ENCODE results near the gene AP4M1.
"Not testable (repeated sequence)": the region's sequence is repeated elsewhere in the genome, so short reads cannot be mapped to it uniquely, and the experiment has no call there.

AP4M1 gene

DNA sequence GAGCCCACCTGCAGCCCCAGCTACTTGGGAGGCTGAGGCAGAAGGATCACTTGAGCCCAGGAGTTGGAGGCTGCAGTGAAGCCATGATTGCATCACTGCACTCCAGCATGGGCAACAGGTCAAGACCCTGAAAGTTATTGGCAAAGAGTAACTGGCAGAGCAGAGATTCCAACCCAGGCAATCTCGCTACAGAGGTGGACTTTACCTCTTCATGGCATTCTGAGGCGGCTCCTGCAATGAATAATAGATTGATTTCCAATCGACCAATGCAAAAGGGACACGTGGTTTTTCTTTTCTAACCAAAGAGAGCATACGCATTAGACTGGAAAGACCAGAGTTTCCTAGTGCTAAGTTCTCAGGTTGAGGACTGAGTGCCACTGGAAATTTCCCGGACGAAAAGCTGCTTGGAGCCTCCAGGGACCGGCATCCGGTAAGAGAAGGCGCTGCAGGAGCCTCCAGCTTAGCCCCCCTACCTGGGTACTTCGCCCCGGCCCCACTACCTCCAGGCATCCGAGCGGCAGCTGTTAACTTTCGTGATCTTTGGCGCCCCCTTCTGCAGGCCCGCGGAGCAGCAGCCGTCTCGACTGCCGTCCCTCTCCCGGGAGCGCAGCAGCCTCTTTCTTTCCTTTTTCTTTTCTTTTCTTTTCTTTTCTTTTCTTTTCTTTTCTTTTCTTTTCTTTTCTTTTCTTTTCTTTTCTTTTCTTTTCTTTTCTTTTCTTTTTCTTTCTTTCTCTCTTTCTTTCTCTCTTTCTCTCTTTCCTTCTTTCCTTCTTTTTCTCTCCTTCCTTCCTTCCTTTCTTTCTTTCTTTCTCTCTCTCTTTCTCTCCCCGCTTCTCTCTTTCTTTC lies 29.4 kb downstream of the AP4M1 start:
- peak; percentile 50 to 82 for DNase-seq (ENCODE audit: low read depth in 2 of 2)

DNA sequence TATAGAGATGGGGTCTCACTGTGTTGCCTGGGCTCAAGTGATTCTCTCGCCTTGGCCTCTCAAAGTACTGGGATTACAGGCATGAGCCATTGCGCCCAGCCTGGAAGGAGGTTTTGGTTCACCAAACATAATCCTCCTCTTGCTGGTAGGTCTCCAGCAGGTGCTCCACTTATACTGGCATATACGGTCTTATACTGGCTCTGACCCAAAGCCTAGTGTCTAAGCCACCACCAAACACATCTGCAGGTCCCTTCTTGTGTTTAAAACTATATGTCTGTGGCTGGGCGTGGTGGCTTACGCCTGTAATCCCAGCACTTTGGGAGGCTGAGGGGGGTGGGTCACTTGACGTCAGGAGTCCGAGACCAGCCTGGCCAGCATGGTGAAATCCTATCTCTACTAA lies 30.7 kb downstream of the AP4M1 start:
- DNase-seq (ENCODE audit: low read depth in 2 of 2): no peak

DNA sequence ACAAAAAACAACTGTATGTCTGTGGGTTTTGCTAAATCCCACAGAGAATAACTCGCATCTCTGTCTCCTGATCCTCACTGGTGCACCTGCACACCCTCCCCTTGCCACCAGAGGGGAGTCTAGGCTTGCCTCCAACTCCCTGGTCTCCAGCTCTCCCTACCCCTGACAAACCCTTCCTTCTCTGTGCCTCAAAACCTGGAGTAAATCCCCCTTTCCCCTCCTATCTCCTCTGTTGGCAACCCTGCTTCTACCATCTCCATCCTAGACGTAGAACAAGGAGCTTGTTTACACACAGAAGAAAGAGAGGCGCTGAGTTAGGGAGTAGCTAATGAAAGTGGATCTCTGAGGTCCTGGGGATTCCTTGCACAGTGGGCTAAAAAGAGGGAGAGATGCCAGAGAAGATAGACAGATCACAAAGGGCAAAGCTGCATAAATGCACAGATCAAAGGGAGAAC lies 31.3 kb downstream of the AP4M1 start:
- no peak for DNase-seq (ENCODE audit: low read depth in 2 of 2)

DNA sequence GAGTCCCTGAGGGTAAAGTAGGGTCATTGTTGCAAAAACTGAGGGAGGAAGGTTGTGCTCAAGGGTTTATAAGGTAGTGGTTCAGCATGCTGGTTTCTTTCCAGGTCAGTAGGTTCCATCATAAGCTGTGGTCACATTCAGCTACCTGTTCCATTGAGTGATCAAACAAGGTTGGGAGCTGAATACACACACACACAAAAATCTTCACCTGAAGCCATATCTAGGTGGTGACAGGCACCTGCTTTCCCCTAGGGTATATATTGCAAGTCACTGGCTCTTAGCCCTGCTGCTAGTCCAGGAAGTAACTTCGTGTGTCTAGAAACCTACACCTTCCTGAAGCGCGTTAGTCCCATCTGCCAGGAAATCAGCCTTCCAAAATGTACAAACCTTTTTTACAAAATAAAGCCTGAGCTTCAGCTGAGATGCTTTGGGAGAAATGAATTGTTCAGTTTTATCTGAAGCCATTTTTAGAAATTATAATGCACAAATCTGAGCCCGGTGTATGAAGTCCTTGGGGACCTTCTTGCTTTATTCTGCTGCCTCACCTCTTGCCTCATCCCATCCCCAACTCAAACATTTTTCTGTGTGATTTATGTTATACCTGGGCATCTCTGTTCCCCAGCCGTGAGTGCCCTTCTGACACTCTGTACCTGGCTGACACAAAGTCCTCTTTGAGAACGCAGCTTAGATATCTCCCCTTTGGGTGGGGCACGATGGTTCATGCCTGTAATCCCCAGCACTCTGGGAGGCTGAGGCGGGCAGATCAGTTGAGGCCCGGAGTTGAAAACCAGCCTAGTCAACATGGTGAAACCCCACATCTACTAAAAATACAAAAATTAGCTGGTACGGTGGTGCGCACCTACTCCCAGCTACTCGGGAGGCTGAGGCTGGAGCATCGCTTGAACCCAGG lies 36.7 kb downstream of the AP4M1 start:
- DNase-seq (ENCODE audit: low read depth in 2 of 2): no peak

DNA sequence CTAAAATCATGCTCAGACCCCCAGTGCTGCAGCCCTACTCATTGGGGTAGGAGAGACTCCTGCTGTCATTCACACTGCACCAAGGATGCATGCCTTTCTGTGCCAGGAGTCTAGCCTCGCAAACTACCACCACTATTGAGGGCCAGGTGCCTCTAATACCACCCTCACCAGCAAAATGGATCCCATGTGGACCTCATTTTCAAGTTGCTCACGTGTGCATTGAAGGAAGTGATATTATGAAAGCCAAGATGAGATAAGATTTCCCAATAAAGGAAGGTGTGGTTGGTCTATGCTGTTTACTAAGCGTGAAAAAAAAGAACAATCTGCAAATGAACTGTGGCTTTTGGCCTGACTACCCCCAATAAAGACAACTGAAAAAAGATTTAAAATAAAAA lies 40.1 kb downstream of the AP4M1 start:
- no peak for DNase-seq (ENCODE audit: low read depth in 2 of 2)

DNA sequence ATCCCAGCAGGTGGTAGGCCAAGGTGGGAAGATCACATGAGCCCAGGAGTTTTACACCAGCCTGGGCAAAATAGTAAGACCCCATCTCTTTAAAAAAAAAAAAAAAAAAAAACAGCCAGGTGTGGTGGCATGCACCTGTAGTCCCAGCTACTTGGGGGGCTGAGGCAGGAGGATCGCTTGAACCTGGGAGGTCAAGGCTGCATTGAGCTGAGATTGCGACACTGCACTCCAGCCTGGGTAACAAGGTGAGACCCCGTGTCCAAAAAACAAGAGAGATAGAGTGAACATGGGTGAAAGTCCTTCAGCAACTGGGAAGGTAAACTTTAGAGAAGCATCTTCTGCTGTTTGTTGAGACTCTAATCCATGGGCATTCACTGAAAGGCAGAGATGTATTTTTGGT lies 41.0 kb downstream of the AP4M1 start:
- DNase-seq (ENCODE audit: low read depth in 2 of 2): no peak

DNA sequence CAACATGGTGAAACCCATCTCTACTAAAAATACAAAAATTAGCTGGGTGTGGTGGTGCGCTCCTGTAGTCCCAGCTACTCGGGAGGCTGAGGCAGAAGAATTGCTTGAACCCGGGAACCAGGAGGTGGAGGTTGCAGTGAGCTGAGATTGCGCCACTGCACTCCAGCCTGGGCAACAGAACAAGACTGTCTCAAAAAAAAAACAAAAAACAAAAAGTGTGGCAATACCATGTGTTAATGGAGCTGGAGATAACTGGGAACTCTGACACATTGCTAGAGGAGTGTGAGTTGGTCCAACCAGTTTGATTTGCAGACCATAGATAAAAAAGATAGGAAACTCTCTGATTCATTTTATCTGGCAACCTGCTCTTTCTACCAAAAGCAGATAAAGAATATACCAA lies 44.9 kb downstream of the AP4M1 start:
- DNase-seq (ENCODE audit: low read depth in 2 of 2): not testable (repeated sequence)

DNA sequence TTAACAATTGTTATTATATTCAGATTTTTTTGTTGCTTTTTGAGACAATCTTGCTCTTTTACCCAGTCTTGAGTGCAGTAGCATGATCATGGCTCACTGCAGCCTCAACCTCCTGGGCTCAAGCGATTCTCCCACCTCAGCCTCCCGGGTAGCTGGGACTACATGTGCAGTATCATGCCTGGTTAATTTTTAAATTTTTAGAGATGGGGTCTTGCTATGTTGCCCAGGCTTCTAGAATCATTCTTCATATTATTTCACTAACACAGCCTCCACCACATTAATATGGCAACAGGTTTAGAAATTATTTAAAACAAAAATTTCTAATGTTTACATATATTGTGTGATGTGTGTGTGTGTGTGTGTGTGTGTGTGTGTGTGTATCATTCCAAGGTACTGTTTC lies 45.8 kb downstream of the AP4M1 start:
- DNase-seq (ENCODE audit: low read depth in 2 of 2): no peak

DNA sequence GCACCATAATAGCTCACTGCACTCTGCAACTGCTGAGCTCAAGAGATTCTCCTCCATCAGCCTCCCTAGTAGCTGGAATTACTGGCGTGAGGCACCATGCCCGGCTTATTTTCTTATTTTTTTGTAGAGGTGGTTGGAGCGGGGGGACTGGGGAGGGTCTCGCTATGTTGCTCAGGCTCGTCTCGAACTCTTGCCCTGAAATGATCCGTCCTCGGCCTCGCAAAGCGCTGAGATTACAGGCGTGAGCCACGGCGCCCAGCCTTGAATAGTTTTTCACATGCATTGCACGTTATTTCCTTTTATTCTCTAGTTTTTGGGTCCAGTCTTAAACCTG lies 46.7 kb downstream of the AP4M1 start:
- DNase-seq (ENCODE audit: low read depth in 2 of 2): no peak

DNA sequence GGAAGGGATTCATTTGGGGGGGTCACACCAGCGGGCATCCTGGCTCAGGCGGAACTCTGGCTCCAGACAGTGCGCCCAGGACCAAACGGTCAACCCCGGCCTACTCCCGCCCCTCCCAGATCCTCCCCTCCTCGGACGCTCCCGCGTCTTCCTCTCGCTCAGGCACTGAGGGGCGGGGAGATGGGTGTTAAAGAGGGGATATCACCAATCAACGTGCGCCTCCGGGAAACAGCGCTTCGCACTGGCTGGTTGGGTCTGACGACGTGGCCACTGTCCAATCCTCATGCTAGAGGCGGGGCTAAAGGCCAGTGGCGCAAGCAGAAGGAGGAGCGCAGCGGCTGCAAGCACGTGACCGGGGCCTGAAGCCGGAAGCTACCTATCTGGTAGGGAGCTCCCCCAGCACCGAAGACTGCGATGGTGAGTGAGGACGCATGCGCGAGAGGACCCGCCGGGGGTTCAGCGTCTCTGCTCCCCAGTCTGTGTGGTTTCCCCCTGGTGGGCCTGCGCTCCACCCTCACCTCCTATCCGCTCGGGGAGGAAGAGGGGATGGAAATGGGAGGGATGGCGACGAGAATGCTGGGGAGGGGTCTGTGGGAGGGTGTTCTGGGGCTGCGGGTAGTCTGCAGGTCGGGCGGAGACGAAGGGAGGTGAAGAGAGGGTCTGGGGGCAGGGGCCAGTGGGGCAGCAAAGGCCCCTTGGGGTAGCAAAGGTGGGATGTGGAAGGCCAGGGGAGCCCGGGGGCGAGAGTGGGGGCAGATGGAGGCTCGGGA lies 47.3 kb downstream of the AP4M1 start, which contains the start of gene LAMTOR4:
TSS of gene LAMTOR4 (plus strand) at position 360 of the 770 bp plus-strand sequence. CDS start at position 415, 55 bp downstream.
- DNase-seq (ENCODE audit: low read depth in 2 of 2): peak; percentile 91 to 97

DNA sequence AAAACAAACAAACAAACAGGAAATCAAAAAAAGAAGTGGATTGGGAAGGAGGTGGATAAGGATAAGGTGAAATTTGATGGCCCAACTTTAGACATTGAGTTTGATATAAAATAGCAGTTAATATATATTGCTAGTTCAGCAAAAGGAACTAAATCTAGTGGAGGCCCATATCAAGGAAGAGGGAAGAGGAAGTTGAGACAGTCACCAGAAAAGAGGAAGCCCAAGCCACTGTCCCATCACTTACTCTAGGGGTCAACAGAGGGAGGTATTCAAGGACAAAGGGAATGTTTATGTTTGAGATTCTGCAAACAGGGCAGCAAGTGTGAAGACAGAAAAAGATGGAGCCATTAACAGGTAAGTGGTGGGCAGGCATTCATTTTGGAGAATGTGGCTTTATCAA lies 51.0 kb downstream of the AP4M1 start:
- no peak for DNase-seq (ENCODE audit: low read depth in 2 of 2)

DNA sequence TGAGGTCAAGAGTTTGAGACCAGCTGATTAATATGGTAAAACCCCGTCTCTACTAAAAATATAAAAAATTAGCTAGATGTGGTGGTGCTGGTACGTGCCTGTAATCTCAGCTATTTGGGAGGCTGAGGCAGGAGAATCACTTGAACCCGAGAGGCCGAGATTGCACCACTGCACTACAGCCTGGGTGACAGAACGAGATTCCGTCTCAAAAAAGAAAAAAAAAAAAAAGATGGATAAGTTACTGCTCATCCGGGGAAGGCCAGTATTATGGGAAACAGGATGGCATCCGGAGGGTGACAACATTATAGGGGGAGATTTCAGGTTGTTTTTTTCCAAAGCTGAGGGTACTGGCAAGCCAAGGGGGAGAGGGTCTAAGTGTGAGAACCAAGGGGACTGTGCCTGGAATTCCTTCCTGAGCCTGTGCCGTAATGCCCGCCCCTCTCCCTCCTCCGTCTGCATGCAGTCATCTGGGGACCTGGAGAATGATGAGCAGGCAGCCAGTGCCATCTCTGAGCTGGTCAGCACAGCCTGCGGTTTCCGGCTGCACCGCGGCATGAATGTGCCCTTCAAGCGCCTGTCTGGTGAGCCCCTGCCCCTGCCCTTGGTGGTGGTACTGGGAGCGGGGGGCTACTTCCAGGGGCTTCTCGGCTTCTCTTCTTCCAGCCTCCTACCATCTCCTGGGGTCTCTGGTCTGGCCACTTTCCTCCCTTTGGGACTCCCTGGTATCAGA lies 51.7 kb downstream of the AP4M1 start:
- no peak for DNase-seq (ENCODE audit: low read depth in 2 of 2)

DNA sequence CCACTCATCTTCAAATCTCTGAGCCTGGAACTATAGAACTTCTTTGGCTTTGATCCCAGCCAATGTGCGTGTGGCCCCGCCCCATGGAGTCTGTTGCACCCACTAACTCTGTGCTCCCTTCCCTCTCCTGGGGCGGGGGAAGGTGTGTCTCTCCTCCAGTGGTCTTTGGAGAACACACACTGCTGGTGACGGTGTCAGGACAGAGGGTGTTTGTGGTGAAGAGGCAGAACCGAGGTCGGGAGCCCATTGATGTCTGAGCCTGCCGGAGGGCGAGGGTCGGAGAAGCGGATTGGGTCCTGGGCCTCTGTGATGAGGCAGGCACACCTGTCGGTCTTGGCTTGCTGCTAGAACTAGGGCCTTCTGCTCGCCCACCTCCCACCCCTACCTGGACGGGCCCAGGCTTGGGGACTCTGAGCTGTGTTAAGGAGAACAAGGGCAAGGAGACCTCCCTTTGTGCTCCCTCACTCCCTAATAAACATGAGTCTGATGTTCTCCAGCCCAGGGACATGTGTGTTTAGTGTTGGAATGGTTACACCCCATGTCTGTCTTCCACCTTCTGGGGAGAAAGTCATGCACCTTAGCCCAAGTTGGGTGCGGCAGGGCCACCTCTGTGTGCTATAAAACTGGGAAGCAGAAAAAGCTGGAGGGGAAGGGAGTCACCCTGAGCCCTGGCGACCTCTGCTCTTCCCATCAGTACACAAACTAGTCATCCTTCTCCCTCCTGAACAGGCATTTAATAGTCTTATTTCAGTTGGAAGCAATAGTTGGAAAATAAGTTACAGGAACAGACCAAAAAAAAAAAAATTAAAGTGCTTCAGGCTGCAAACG lies 52.5 kb downstream of the AP4M1 start:
- no peak for DNase-seq (ENCODE audit: low read depth in 2 of 2)

DNA sequence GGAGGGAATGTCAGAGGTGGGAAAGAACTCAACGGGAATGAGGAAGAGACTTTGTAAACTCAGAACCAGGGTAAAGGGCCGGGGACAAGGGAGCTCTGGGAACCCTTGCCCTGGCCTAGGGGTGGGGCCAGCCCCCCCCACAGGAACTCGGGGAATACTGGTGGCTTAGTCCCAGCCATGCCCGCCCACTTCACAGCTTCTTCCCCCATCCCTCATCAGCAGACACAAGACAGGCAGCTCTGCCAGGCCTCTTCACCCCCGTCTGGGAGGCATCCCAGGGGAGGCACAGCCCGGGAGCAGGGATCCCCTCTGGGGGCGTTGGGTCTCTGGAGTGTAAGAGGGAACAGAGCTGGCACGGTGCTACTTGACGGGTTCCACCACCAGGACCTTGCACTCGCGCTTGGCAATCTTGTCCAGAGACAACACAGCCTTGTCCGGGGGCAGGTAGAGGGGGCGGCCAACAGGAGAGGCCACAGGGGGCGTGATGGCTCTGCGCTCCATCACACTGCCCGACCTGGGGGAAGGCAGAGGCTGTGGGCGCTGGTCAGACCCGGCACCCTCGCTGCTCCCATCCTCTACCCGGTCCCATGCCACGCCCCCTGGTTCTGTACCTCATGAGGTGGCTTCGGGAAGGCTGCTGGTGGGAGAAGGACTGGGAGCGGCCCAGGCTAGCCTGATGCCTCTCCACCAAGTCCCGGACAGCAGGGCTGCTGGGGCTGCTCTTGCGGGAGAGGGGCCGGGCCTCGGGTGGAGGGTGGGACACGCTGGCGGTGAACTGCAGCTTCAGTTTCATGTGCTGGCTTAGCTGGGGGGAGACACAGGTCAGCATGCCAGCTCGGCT lies 53.4 kb downstream of the AP4M1 start:
- DNase-seq (ENCODE audit: low read depth in 2 of 2): no peak

DNA sequence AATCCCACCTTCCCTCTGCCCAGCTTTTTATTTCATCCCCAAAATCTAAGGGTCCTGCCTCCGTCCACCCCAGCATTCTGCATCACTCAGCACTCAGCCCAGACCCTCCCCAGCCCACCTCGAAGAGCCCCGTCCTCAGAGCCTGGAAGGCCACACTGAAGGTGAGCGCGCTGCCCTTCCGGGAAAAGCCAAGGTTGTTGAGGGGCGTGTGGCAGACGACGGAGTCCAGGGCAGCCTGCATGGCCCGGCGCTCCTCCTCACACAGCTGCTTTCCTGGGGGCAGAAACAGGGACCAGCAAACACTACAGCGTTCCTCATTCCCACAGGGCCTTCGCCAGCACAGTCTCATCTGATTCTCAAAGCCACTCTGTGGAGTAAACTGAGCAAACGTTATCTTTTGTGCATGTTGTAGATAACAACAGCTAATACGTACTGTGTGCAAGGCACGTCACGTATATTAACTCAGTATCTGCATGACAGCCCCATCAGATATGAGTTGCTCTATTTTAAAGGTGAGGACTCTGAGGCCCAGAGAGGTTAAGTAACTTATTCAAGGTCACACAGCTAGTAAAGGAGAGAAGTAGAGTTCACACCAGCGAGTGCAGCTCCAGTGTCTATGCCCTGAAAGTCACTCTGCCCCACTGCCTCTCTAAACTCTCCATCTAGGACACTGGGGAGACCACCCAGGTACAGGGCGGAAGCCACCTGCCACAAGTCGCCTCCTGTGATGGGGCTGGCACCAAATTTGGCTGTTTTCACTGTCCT lies 54.3 kb downstream of the AP4M1 start:
- no peak for DNase-seq (ENCODE audit: low read depth in 2 of 2)

DNA sequence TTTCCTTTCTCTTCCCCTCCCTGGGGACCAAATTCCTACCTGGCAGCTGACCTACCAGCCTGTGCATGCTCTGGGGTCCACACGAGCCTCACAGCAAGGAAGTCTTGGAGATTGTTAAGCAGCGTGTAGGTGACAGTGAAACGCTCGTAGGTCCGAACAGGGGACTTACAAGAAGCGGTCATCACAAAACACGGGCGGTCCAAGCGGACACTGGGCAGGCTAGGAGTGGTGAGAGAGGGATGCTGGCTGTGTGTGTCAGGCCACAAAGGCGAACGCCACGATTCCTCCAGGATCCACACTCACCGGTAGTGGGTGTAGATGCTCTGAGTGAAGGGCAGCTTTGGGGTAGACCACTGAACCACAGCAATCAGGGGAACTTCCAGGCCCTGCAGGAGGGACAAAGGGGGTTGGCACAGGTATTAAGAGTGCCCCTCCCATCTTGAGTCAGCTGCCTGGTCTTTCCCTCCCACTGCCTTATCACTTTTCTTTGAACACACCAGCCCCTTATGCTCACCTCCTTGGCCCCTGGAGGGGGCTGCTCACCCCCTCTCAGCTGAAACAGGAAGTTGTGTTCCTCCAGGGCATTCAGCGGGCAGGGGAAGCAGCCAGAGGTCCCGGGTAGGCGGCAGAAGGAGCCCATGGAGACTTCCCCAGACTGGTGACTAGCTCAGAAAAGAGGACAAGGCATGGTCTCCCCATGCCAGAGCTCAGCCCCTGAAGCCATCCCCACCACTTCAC lies 55.1 kb downstream of the AP4M1 start:
- no peak for DNase-seq (ENCODE audit: low read depth in 2 of 2)

DNA sequence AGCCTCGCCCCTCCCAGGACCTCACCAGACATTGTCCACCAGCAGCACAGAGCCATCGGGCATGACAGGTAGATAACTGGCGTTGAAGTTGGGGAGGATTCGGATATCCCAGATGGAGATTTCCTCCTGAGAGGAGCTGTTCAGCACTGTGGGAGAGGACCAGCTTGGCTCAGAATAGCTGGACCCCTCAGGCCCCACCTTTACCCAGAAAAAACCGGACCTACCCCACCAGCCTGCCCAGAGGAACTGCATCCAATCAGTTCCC lies 55.6 kb downstream of the AP4M1 start:
- DNase-seq (ENCODE audit: low read depth in 2 of 2): no peak

Measured in stimulated activated CD4-positive, alpha-beta T cell treated with anti-CD3 and anti-CD28 coated beads, Interleukin-12 subunit alpha, Interleukin-12 subunit beta, amount 100 ng/mL, for 24 hours (primary cell).